K562 (cell line): ENCODE data around the gene HLTF. TPM values are rescaled to one million over a fixed set of nuclear protein-coding genes. Genes with fewer than 3 reads are reported as not detected.

Experiments
- ATAC-seq: fragments of 200-7000 bp; cut with Tn5 transposase; 3 replicates; pipeline ENCODE4 v1.9.1; 2020; ENCODE audit warnings: moderate library complexity
- BruUV-seq: library from RNA; stranded (reverse); fragments of 400-500 nt; replicated peaks from 2 replicates; lab custom pipeline; 2021; lab: Mats Ljungman, UMichigan
- CTCF ChIA-PET: fragments of 300-600 bp; formaldehyde crosslinking; extraction: SDS; loops from one replicate; lab custom pipeline; 2021; ENCODE audit warnings: low intra/inter-chr PET ratio; lab: Yijun Ruan, JAX
- POLR2A ChIA-PET: fragments of 300-600, 350-650 bp; sonication (Branson Sonifier 250); formaldehyde crosslinking; extraction: SDS; loops from one replicate; lab custom pipeline; 2021; ENCODE audit warnings: antibody characterized with exemption, inconsistent platforms; lab: Yijun Ruan, JAX
- DNase-seq, 4 experiments: peaks; one replicate each; pipeline versions ENCODE4 v3.0.0 to v3.0.0-alpha.2; 2011 to 2018; ENCODE audit warnings: low spot score in 3 of 4, mixed read lengths in 3 of 4; ENCODE audit errors: extremely low read depth in 1 of 4
- FAIRE-seq: peaks from 2 replicates; lab custom pipeline; 2011; peaks lifted over from hg19 to GRCh38; lab: Jason Lieb, UNC
- H2AFZ ChIP-seq: 2 replicates; pipeline ENCODE4 v1.6.0; 2011; ENCODE audit warnings: low read depth, low read length, control low read depth, inconsistent platforms
- H3K27ac ChIP-seq: fragments of 200-600 bp; 3 replicates; pipeline ENCODE4 v1.8.0; 2011; ENCODE audit warnings: low read depth, mild to moderate bottlenecking, control low read depth, inconsistent platforms, low read length, moderate library complexity, mixed read lengths; ENCODE audit errors: extremely low read depth
- H3K27me3 ChIP-seq, 2 experiments: fragments of 300-600 bp in 1 of 2; 2 replicates in 1 of 2; 3 replicates in 1 of 2; pipeline versions ENCODE4 v1.6.0 to v1.8.0; 2011; ENCODE audit warnings: inconsistent platforms in 2 of 2, low read length in 2 of 2, mild to moderate bottlenecking in 1 of 2, mixed read lengths in 1 of 2, moderate library complexity in 1 of 2; ENCODE audit not compliant: control insufficient read depth in 2 of 2, insufficient read depth in 2 of 2
- H3K36me3 ChIP-seq: fragments of 300-600 bp; 3 replicates; pipeline ENCODE4 v1.8.0; 2011; ENCODE audit warnings: mild to moderate bottlenecking, low read length, inconsistent platforms; ENCODE audit not compliant: control insufficient read depth, insufficient read depth
- H3K4me1 ChIP-seq, 2 experiments: fragments of 200-600 bp in 1 of 2; replicated peaks in 1 of 2; 2 replicates in 1 of 2; 3 replicates in 1 of 2; pipeline versions ENCODE4 v1.5.1 to v1.8.0; 2011; ENCODE audit warnings: inconsistent platforms in 2 of 2, low read length in 2 of 2, mild to moderate bottlenecking in 1 of 2, mixed read lengths in 1 of 2, moderate library complexity in 1 of 2; ENCODE audit not compliant: control insufficient read depth in 2 of 2, insufficient read depth in 2 of 2
- H3K4me2 ChIP-seq: 2 replicates; pipeline ENCODE4 v1.6.1; 2011; ENCODE audit warnings: low read length, control low read depth, inconsistent platforms, mixed read lengths; ENCODE audit not compliant: insufficient read depth
- H3K4me3 ChIP-seq: fragments of 200-600 bp; sonication (generic), shearing (Covaris generic); 2 replicates; pipeline ENCODE4 v1.5.1; 2016; ENCODE audit warnings: control low read depth, inconsistent platforms
- H3K79me2 ChIP-seq: fragments of 200-600 bp; 3 replicates; pipeline ENCODE4 v1.8.0; 2011; ENCODE audit warnings: low read length, inconsistent platforms; ENCODE audit not compliant: control insufficient read depth, insufficient read depth
- H3K9ac ChIP-seq, 2 experiments: 2 replicates each; pipeline versions ENCODE4 v1.6.0 to v1.6.1; 2011; ENCODE audit warnings: low read depth in 2 of 2, low read length in 2 of 2, control low read depth in 1 of 2, inconsistent platforms in 1 of 2, mild to moderate bottlenecking in 1 of 2, mixed read lengths in 1 of 2; ENCODE audit not compliant: insufficient read depth in 1 of 2
- H3K9me1 ChIP-seq: one replicate; pipeline ENCODE4 v1.6.0; 2011; ENCODE audit warnings: inconsistent platforms, mild to moderate bottlenecking, low read length, moderate library complexity; ENCODE audit not compliant: control insufficient read depth, insufficient read depth
- H3K9me3 ChIP-seq: replicated peaks from 2 replicates; pipeline ENCODE4 v1.5.1; 2011; ENCODE audit warnings: low read depth, low read length, inconsistent platforms; ENCODE audit not compliant: control insufficient read depth, insufficient read depth
- H4K20me1 ChIP-seq: replicated peaks from 2 replicates; pipeline ENCODE4 v1.6.1; 2011; ENCODE audit warnings: low read length, inconsistent platforms, mixed read lengths; ENCODE audit not compliant: control insufficient read depth, insufficient read depth
- CEBPB ChIP-seq: fragments of 450-650 bp; IDR thresholded peaks from 2 replicates; pipeline ENCODE4 v1.6.1; 2016; ENCODE audit warnings: missing genetic modification characterization, missing compliant biosample characterization
- CEBPG ChIP-seq, 3 experiments: fragments of 200-800 bp in 1 of 3; sonication (Bioruptor generic) in 1 of 3; sonication (generic) in 1 of 3; formaldehyde crosslinking in 1 of 3; IDR thresholded peaks in 2 of 3; conservative IDR thresholded peaks in 1 of 3; 2 replicates each; pipeline versions ENCODE4 v1.6.1 to v1.8.0; 2016 to 2022; ENCODE audit warnings: missing compliant biosample characterization in 2 of 3, missing genetic modification characterization in 2 of 3, mild to moderate bottlenecking in 1 of 3, missing genetic modification reagents in 1 of 3
- MAFF ChIP-seq: IDR thresholded peaks from 2 replicates; pipeline ENCODE4 v1.6.1; 2012; ENCODE audit warnings: low read length, improper control_type of control experiment
- MAFG ChIP-seq: fragments of 450-650 bp; conservative IDR thresholded peaks from 2 replicates; pipeline ENCODE4 v1.6.1; 2016; ENCODE audit warnings: missing genetic modification characterization, missing compliant biosample characterization
- MAFK ChIP-seq: IDR thresholded peaks from 2 replicates; pipeline ENCODE4 v1.6.1; 2011; ENCODE audit warnings: low read length, improper control_type of control experiment
- MIER1 ChIP-seq: fragments of 450-650 bp; IDR thresholded peaks from 2 replicates; pipeline ENCODE4 v1.6.1; 2016; ENCODE audit warnings: antibody characterized with exemption, mild to moderate bottlenecking, low read depth
- THRAP3 ChIP-seq: fragments of 450-650 bp; IDR thresholded peaks from 2 replicates; pipeline ENCODE4 v1.6.1; 2016; ENCODE audit warnings: mild to moderate bottlenecking, inconsistent platforms, borderline replicate concordance
- ZNF274 ChIP-seq: IDR thresholded peaks from 2 replicates; pipeline ENCODE4 v1.6.1; 2011; ENCODE audit warnings: low read depth, mild to moderate bottlenecking, low read length, moderate library complexity, borderline replicate concordance
- ZNF316 ChIP-seq: fragments of 450-650 bp; IDR thresholded peaks from 2 replicates; pipeline ENCODE4 v1.6.1; 2016
- ZNF609 ChIP-seq: sonication (generic); formaldehyde crosslinking; IDR thresholded peaks from 2 replicates; pipeline ENCODE4 v1.8.1; 2023; ENCODE audit warnings: missing genetic modification reagents, mild to moderate bottlenecking, borderline replicate concordance
- ZNF695 ChIP-seq: fragments of 450-650 bp; formaldehyde crosslinking; IDR thresholded peaks from 2 replicates; pipeline ENCODE4 v1.4.0; 2020; ENCODE audit warnings: mild to moderate bottlenecking, moderate library complexity
- WGBS: fragments of 100-300 bp; shearing (Covaris generic); methylation state at CpG from one replicate; pipeline ENCODE4 v1.1.6; 2016; ENCODE audit warnings: low coverage, mixed read lengths; ENCODE audit not compliant: insufficient coverage; ENCODE audit errors: missing lambda C conversion rate; 5-methylcytosine and 5-hydroxymethylcytosine counted together
- in situ Hi-C: fragments of 300-500 bp; cut with MboI; formaldehyde crosslinking; loops from 4 replicates; pipeline ENCODE4 v1.15.0; 2018; ENCODE audit warnings: inconsistent platforms, mixed read lengths
- intact Hi-C: fragments of 100-400 bp; cut with micrococcal nuclease; formaldehyde crosslinking; loops from 2 replicates; pipeline ENCODE4 v1.14.2; 2022
- polyA plus RNA-seq, 8 experiments: library from polyadenylated mRNA; depleted of rRNA in 4 of 8; stranded (reverse) in 5 of 8; unstranded in 3 of 8; fragments of >200 nt; fragmentation: Nextera tagmentation in 2 of 8; fragmentation: Illumina TruSeq in 1 of 8; extraction: Ambion mirVana in 2 of 8; extraction: Trizol in 1 of 8; gene quantifications; 2 replicates each; pipeline versions ENCODE4 v1.2.1 to v1.2.3, GENCODE V29; 2011 to 2014; ENCODE audit warnings: inconsistent platforms in 1 of 8, missing spikeins in 1 of 8
- total RNA-seq, 7 experiments: library from RNA; depleted of rRNA in 6 of 7; stranded (reverse); fragments of >200 nt in 6 of 7; fragmentation: Illumina TruSeq in 2 of 7; extraction: Trizol in 2 of 7; gene quantifications; 2 replicates each; pipeline versions ENCODE4 v1.2.1 to v1.2.3, GENCODE V29; 2011 to 2021; ENCODE audit warnings: low replicate concordance in 1 of 7

Gene HLTF
- total and polyA plus RNA-seq, 9 of the 15 experiments (the other 6 are each of a cell fraction or from before 2014, with no cell fraction given), result 35.1 to 82.4 (median 50.4) TPM

GRCh38 chr3:148998297-148998696 is 88.0 kb downstream of the HLTF start:
- H3K4me1 ChIP-seq, result no peaks in the 10 kb centered on the region
- ATAC-seq (no peak), DNase-seq (no peak), FAIRE-seq (no peak)
- H3K27me3 ChIP-seq, result no peaks in the 10 kb centered on the region
- 0 out of 2 replicates have a peak, but pooled peaks have one; percentile 18 for TF ChIP-seq MAFK
- peak; percentile 34; the same call in 1 of the 2 replicates for TF ChIP-seq ZNF316
- TF ChIP-seq ZNF695 (CRISPR knock-in tag), result no peak
- no peak for TF ChIP-seq CEBPG (CRISPR knock-in tag; IDR thresholded peaks at IDR 0.05)
- peak in 1 of 2 experiments; percentile 41; a peak in 1 of 4 replicates for TF ChIP-seq CEBPG (tag; conservative IDR thresholded peaks at IDR 0.05 in 1 of 2, IDR thresholded peaks at IDR 0.05 in 1 of 2)
- no peak for TF ChIP-seq ZNF274
- peak; percentile 38; the same call in 1 of the 2 replicates for TF ChIP-seq MAFF
- TF ChIP-seq MIER1, result no peak
- no peak for TF ChIP-seq ZNF609 (CRISPR knock-in tag)
- 0 out of 2 replicates have a peak, but pooled peaks have one; percentile 14 for TF ChIP-seq MAFG
- TF ChIP-seq THRAP3, result no peak
- TF ChIP-seq CEBPB (tag), result peak; percentile 73
- no peak overlapping the region for H2AFZ ChIP-seq
- intact Hi-C loops, result no loop called here
- no peaks in the 10 kb centered on the region for H3K79me2 ChIP-seq
- no peak overlapping the region for H3K4me2 ChIP-seq
- in situ Hi-C loops, result no loop called here
- H3K9ac ChIP-seq, result no peak overlapping the region
- H3K36me3 ChIP-seq, result peaks cover 38% of the 10 kb centered on the region; the same call in 2 of the 3 replicates
- WGBS, result 90% methylated on average over 5 of the region's 5 CpGs
- H3K9me3 ChIP-seq, result no peaks in the 10 kb centered on the region
- no peaks in the 10 kb centered on the region for H4K20me1 ChIP-seq
- BruUV-seq, result no TSS peak
- no peak overlapping the region for H3K4me3 ChIP-seq
- H3K27ac ChIP-seq, result no peak overlapping the region
- POLR2A ChIA-PET, result interaction anchor here (0.6 kb wide), 1 partner anchor 1833 kb away, joined by 3 read pairs; no protein-coding TSS in a partner anchor
- H3K9me1 ChIP-seq, result no peaks in the 10 kb centered on the region
- CTCF ChIA-PET, result no interaction called here
